Suprapubic skin (tissue), 3 donors: ENCODE data around the gene GPHB5.

Experiments
- POLR2A ChIP-seq, 2 donors: fragments of 450-650 bp; IDR thresholded peaks; one replicate each; pipeline ENCODE4 v1.6.1; 2017; ENCODE audit warnings: antibody characterized with exemption in 2 of 2, mild to moderate bottlenecking in 2 of 2, moderate library complexity in 2 of 2
- TF ChIP-seq, protein P1 (sequence below), 2 donors: fragments of 200-600 bp in 1 of 2; fragments of 450-650 bp in 1 of 2; sonication (generic) in 1 of 2; IDR thresholded peaks; one replicate each; pipeline ENCODE4 v1.5.1; 2016 to 2019; ENCODE audit warnings: antibody characterized with exemption in 2 of 2, mild to moderate bottlenecking in 1 of 2, moderate library complexity in 1 of 2

DNA sequence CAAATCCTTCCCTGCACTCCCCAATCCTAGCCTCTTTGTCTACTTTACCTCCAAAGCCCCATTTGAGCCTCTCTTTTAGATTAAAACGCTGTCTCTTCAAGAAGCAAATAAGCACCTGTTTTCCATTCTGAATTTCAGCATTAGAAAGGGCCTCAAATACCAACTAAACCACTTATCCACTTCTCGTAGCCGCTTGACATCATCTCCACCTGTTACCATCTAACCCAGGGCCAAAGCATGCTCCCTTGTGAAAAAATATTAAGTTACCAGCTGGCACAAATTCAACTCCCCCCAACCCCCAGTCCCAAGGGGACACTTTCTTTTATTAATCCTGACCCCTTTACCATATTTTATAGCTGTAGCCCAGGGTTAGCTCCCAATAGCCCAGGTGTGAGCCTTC is 43.1 kb downstream of the GPHB5 start:
- no peak for TF ChIP-seq POLR2A (IDR thresholded peaks at IDR 0.05)
- TF ChIP-seq, protein P1, sequence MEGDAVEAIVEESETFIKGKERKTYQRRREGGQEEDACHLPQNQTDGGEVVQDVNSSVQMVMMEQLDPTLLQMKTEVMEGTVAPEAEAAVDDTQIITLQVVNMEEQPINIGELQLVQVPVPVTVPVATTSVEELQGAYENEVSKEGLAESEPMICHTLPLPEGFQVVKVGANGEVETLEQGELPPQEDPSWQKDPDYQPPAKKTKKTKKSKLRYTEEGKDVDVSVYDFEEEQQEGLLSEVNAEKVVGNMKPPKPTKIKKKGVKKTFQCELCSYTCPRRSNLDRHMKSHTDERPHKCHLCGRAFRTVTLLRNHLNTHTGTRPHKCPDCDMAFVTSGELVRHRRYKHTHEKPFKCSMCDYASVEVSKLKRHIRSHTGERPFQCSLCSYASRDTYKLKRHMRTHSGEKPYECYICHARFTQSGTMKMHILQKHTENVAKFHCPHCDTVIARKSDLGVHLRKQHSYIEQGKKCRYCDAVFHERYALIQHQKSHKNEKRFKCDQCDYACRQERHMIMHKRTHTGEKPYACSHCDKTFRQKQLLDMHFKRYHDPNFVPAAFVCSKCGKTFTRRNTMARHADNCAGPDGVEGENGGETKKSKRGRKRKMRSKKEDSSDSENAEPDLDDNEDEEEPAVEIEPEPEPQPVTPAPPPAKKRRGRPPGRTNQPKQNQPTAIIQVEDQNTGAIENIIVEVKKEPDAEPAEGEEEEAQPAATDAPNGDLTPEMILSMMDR (IDR thresholded peaks at IDR 0.05) = no peak
